B cell (primary cell): Measurements from ENCODE around the gene KIAA1217. TPM values are rescaled to one million over a fixed set of nuclear protein-coding genes. Genes with fewer than 3 reads are reported as not detected.

Experiments
- ATAC-seq: fragments of 200-7000 bp; cut with Tn5 transposase; one replicate; pipeline ENCODE4 v1.10.0; 2021; ENCODE audit warnings: low read depth, mild to moderate bottlenecking, moderate number of reproducible peaks, moderate library complexity
- CTCF ChIA-PET: fragments of 350-600 bp; sonication (Branson Sonifier 250); formaldehyde crosslinking; loops from one replicate; lab custom pipeline; 2021; ENCODE audit warnings: antibody characterized with exemption, inconsistent platforms; lab: Charles Lee
- POLR2A ChIA-PET: fragments of 350-600 bp; sonication (Branson Sonifier 250); formaldehyde crosslinking; loops from one replicate; lab custom pipeline; 2021; ENCODE audit warnings: antibody characterized with exemption; lab: Charles Lee
- DNase-seq: peaks from one replicate; pipeline ENCODE4 v3.0.0; 2013
- H2AFZ ChIP-seq: 2 replicates; pipeline ENCODE4 v1.6.1; 2012; ENCODE audit warnings: mild to moderate bottlenecking, low read depth, low read length; ENCODE audit not compliant: insufficient read depth, poor library complexity, severe bottlenecking
- H3K27ac ChIP-seq, 2 donors: 1 replicate in 1 of 2; 2 replicates in 1 of 2; pipeline ENCODE4 v1.5.1; 2012 to 2013; ENCODE audit warnings: low read length in 2 of 2, mild to moderate bottlenecking in 2 of 2, moderate library complexity in 1 of 2
- H3K27me3 ChIP-seq, 4 experiments: fragments of 200-600 bp in 1 of 4; sonication (generic) in 1 of 4; replicated peaks in 1 of 4; 1 replicate in 2 of 4; 2 replicates in 2 of 4; pipeline versions ENCODE4 v1.6.1 to v1.7.0; 2013 to 2016; ENCODE audit warnings: low read length in 3 of 4, mild to moderate bottlenecking in 2 of 4, mixed read lengths in 1 of 4, moderate library complexity in 1 of 4; ENCODE audit not compliant: insufficient read depth in 4 of 4, control insufficient read depth in 3 of 4; ENCODE audit errors: control extremely low read depth in 1 of 4
- H3K36me3 ChIP-seq, 2 experiments: replicated peaks in 1 of 2; 1 replicate in 1 of 2; 2 replicates in 1 of 2; pipeline versions ENCODE4 v1.6.1 to v1.7.1; 2013; ENCODE audit warnings: low read length in 1 of 2; ENCODE audit not compliant: insufficient read depth in 2 of 2, control insufficient read depth in 1 of 2; ENCODE audit errors: control extremely low read depth in 1 of 2, extremely low read depth in 1 of 2
- H3K4me1 ChIP-seq, 2 donors: fragments of 200-600 bp in 1 of 2; sonication (generic) in 1 of 2; 1 replicate in 1 of 2; 2 replicates in 1 of 2; pipeline versions ENCODE4 v1.5.1 to v1.6.1; 2013 to 2017; ENCODE audit warnings: low read length in 2 of 2; ENCODE audit not compliant: control insufficient read depth in 2 of 2, insufficient read depth in 2 of 2
- H3K4me2 ChIP-seq: replicated peaks from 2 replicates; pipeline ENCODE3; 2012; ENCODE audit warnings: mild to moderate bottlenecking, low read depth, low read length; ENCODE audit not compliant: poor library complexity, severe bottlenecking
- H3K4me3 ChIP-seq, 5 experiments: fragments of 200-600 bp in 1 of 5; sonication (generic) in 1 of 5; 1 replicate in 3 of 5; 2 replicates in 2 of 5; pipeline versions ENCODE4 v1.5.1 to v1.7.0; 2011 to 2016; ENCODE audit warnings: low read length in 4 of 5, mild to moderate bottlenecking in 4 of 5, low read depth in 2 of 5, control low read depth in 1 of 5, moderate library complexity in 1 of 5; ENCODE audit not compliant: insufficient read depth in 1 of 5; ENCODE audit errors: control extremely low read depth in 1 of 5, extremely low read depth in 1 of 5
- H3K79me2 ChIP-seq: fragments of 200-600 bp; sonication (generic); one replicate; pipeline ENCODE4 v1.6.0; 2016; ENCODE audit warnings: low read length; ENCODE audit not compliant: control insufficient read depth, insufficient read depth
- H3K9ac ChIP-seq: fragments of 200-600 bp; sonication (generic); 2 replicates; pipeline ENCODE4 v1.6.1; 2017; ENCODE audit warnings: mild to moderate bottlenecking, low read length, moderate library complexity
- H3K9me3 ChIP-seq, 3 donors: one replicate each; pipeline versions ENCODE4 v1.6.1 to v1.7.1; 2013; ENCODE audit warnings: low read length in 2 of 3; ENCODE audit not compliant: control insufficient read depth in 2 of 3, insufficient read depth in 1 of 3; ENCODE audit errors: control extremely low read depth in 1 of 3
- H4K20me1 ChIP-seq: 2 replicates; pipeline ENCODE4 v1.6.0; 2012; ENCODE audit warnings: mild to moderate bottlenecking, low read length; ENCODE audit not compliant: insufficient read depth, control insufficient read depth, poor library complexity, severe bottlenecking
- H3K27ac Mint-ChIP-seq: one replicate; pipeline ENCODE4 v1.8.0; 2021; ENCODE audit warnings: mixed read lengths
- H3K27me3 Mint-ChIP-seq: one replicate; pipeline ENCODE4 v1.8.0; 2021; ENCODE audit warnings: mixed read lengths
- H3K4me1 Mint-ChIP-seq: one replicate; pipeline ENCODE4 v1.8.0; 2021; ENCODE audit warnings: mixed read lengths
- H3K4me3 Mint-ChIP-seq: one replicate; pipeline ENCODE4 v1.8.0; 2021; ENCODE audit warnings: mixed read lengths
- H3K9me3 Mint-ChIP-seq: one replicate; pipeline ENCODE4 v1.8.0; 2022; ENCODE audit warnings: mixed read lengths; ENCODE audit not compliant: insufficient read depth
- CTCF ChIP-seq: fragments of 200-600 bp; IDR thresholded peaks from one replicate; pipeline ENCODE4 v1.8.0; 2022; ENCODE audit warnings: antibody characterized with exemption, mild to moderate bottlenecking
- EZH2 ChIP-seq: IDR thresholded peaks from 2 replicates; pipeline ENCODE4 v1.6.1; 2012; ENCODE audit warnings: borderline replicate concordance, low read depth, mild to moderate bottlenecking, moderate library complexity, low read length; ENCODE audit not compliant: insufficient read depth, poor library complexity, severe bottlenecking
- WGBS: methylation state at CpG from one replicate; pipeline ENCODE4 v1.1.5; 2013; ENCODE audit warnings: missing lambda C conversion rate; ENCODE audit not compliant: insufficient coverage; 5-methylcytosine and 5-hydroxymethylcytosine counted together
- intact Hi-C: fragments of 100-400 bp; cut with micrococcal nuclease; formaldehyde crosslinking; loops from one replicate; pipeline ENCODE4 v1.10.0; 2022
- polyA plus RNA-seq: library from polyadenylated mRNA; depleted of rRNA; stranded (reverse); fragments of >200 nt; gene quantifications from 2 replicates; pipeline ENCODE4 v1.2.3, GENCODE V29; 2012
- total RNA-seq, 2 donors: library from RNA; stranded (reverse); fragments of 120-200 nt in 1 of 2; gene quantifications; 1 replicate in 1 of 2; 2 replicates in 1 of 2; pipeline versions ENCODE4 v1.2.3 to v1.2.4, GENCODE V29; 2013 to 2022

The KIAA1217 gene
- total and polyA plus RNA-seq, 2 donors (not counting 1 experiment from before 2014, with no cell fraction given): 0.67 TPM; not detected in 1

DNA sequence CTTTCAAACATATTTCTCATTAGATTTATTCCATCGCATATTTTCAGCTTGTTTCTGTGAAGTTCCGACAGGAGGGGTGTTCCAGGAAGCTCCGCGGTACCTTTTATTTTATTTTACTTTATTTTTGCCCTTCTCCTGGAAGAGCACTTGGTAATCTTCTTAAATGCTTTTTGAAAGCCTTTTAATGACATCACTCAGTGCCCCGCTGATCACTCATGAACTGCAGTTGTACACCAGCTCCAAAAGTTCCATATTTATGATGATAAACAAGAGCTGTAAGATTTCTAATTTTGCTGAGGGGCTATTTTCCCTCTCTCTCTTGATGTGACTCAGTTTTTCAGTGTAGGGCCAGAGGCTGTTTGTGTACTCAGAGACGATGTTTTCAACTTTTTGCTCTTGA lies 144.4 kb downstream of the KIAA1217 start:
- TF ChIP-seq CTCF (no peak), EZH2 (no peak)
- Histone ChIP-seq H3K27ac (no peak overlapping the region), H3K4me3 (no peak overlapping the region), H3K79me2 (no peaks in the 10 kb centered on the region), H2AFZ (no peak overlapping the region), H4K20me1 (no peaks in the 10 kb centered on the region), H3K9ac (no peak overlapping the region), H3K27me3 (no peaks in the 10 kb centered on the region), H3K9me3 (no peaks in the 10 kb centered on the region), H3K4me1 (no peaks in the 10 kb centered on the region), H3K4me2 (no peak overlapping the region), H3K36me3 (no peaks in the 10 kb centered on the region)
- Mint-ChIP-seq H3K9me3 (no peaks in the 10 kb centered on the region), H3K27ac (no peak overlapping the region), H3K4me1 (no peaks in the 10 kb centered on the region), H3K4me3 (no peak overlapping the region), H3K27me3 (no peaks in the 10 kb centered on the region)
- ChIA-PET CTCF (no interaction called here), POLR2A (no interaction called here)
- WGBS: no CpG with 5 or more reads among the region's 6 CpGs
- ATAC-seq: no peak
- no peak for DNase-seq
- intact Hi-C loops: no loop called here

- Histone ChIP-seq H3K4me3 (no peak overlapping the region), H3K9me3 (no peaks in the 10 kb centered on the region), H3K4me2 (no peak overlapping the region), H3K79me2 (no peaks in the 10 kb centered on the region), H3K9ac (no peak overlapping the region), H2AFZ (no peak overlapping the region), H4K20me1 (no peaks in the 10 kb centered on the region), H3K4me1 (no peaks in the 10 kb centered on the region), H3K27me3 (no peaks in the 10 kb centered on the region), H3K36me3 (no peaks in the 10 kb centered on the region), H3K27ac (no peak overlapping the region)
- 50% methylated on average over 1 of the region's 2 CpGs for WGBS
- no peak overlapping the region for H3K4me3 Mint-ChIP-seq
- POLR2A ChIA-PET: no interaction called here
- no peak for TF ChIP-seq EZH2
- no peak for TF ChIP-seq CTCF
- no peak overlapping the region for H3K27ac Mint-ChIP-seq
- ATAC-seq: no peak
- no peaks in the 10 kb centered on the region for H3K4me1 Mint-ChIP-seq
- no peak for DNase-seq
- CTCF ChIA-PET: no interaction called here
- H3K27me3 Mint-ChIP-seq: no peaks in the 10 kb centered on the region
- no peaks in the 10 kb centered on the region for H3K9me3 Mint-ChIP-seq
- intact Hi-C loops: no loop called here
Measured at GRCh38 chr10:24355056-24355688, 146.2 kb downstream of the KIAA1217 start.
